HEK293T (cell line): ENCODE measurements around the gene PID1.

Experiments used
- CTCF ChIA-PET: fragments of 350-600 bp; formaldehyde crosslinking; extraction: SDS; loops from one replicate; lab custom pipeline; 2021; ENCODE audit warnings: antibody characterized with exemption, inconsistent platforms; lab: Yijun Ruan, JAX
- POLR2A ChIA-PET: fragments of 350-600 bp; formaldehyde crosslinking; extraction: SDS; loops from one replicate; lab custom pipeline; 2020; ENCODE audit warnings: antibody characterized with exemption, inconsistent platforms; lab: Yijun Ruan, JAX
- DNase-seq: peaks from one replicate; pipeline ENCODE4 v3.0.0; 2012; ENCODE audit warnings: mixed read lengths; ENCODE audit errors: extremely low spot score
- ARNT ChIP-seq: fragments of 450-650 bp; IDR thresholded peaks from 2 replicates; pipeline ENCODE4 v1.6.1; 2017; ENCODE audit warnings: mild to moderate bottlenecking
- BHLHE40 ChIP-seq: fragments of 450-650 bp; IDR thresholded peaks from 2 replicates; pipeline ENCODE4 v1.6.1; 2016; ENCODE audit warnings: mild to moderate bottlenecking, moderate library complexity, borderline replicate concordance
- CTBP1 ChIP-seq: fragments of 450-650 bp; IDR thresholded peaks from 2 replicates; pipeline ENCODE4 v1.6.1; 2016; ENCODE audit warnings: borderline replicate concordance
- ELF4 ChIP-seq: fragments of 450-650 bp; IDR thresholded peaks from 2 replicates; pipeline ENCODE4 v1.6.1; 2017; ENCODE audit warnings: antibody characterized with exemption
- FOXA1 ChIP-seq: fragments of 450-650 bp; IDR thresholded peaks from 2 replicates; pipeline ENCODE4 v1.6.1; 2016; ENCODE audit warnings: mild to moderate bottlenecking
- FOXK2 ChIP-seq: fragments of 450-650 bp; IDR thresholded peaks from 2 replicates; pipeline ENCODE4 v1.6.1; 2016; ENCODE audit warnings: mild to moderate bottlenecking
- FOXM1 ChIP-seq: fragments of 450-650 bp; IDR thresholded peaks from 2 replicates; pipeline ENCODE4 v1.6.1; 2017; ENCODE audit warnings: mild to moderate bottlenecking, borderline replicate concordance
- HDGF ChIP-seq: fragments of 450-650 bp; IDR thresholded peaks from 2 replicates; pipeline ENCODE4 v1.6.1; 2017; ENCODE audit warnings: antibody characterized with exemption, borderline replicate concordance
- L3MBTL2 ChIP-seq: fragments of 450-650 bp; conservative IDR thresholded peaks from 2 replicates; pipeline ENCODE4 v1.6.1; 2016; ENCODE audit warnings: mild to moderate bottlenecking
- LEF1 ChIP-seq: fragments of 450-650 bp; IDR thresholded peaks from 2 replicates; pipeline ENCODE4 v1.6.1; 2017; ENCODE audit warnings: mild to moderate bottlenecking, borderline replicate concordance
- NFRKB ChIP-seq: fragments of 450-650 bp; IDR thresholded peaks from 2 replicates; pipeline ENCODE4 v1.6.1; 2016; ENCODE audit warnings: mild to moderate bottlenecking, moderate library complexity
- PKNOX1 ChIP-seq: fragments of 450-650 bp; IDR thresholded peaks from 2 replicates; pipeline ENCODE4 v1.6.1; 2016
- SP1 ChIP-seq: fragments of 450-650 bp; IDR thresholded peaks from 2 replicates; pipeline ENCODE4 v1.6.1; 2017
- SUZ12 ChIP-seq: fragments of 450-650 bp; IDR thresholded peaks from 2 replicates; pipeline ENCODE4 v1.6.1; 2016; ENCODE audit warnings: mild to moderate bottlenecking
- TARDBP ChIP-seq: fragments of 450-650 bp; IDR thresholded peaks from 2 replicates; pipeline ENCODE4 v1.6.1; 2016
- ZNF384 ChIP-seq: fragments of 450-650 bp; IDR thresholded peaks from 2 replicates; pipeline ENCODE4 v1.6.1; 2016

The PID1 gene

GRCh38 chr2:229181641-229182040, 89.4 kb downstream of the PID1 start:
- no peak for DNase-seq
- ChIA-PET POLR2A (no interaction called here), CTCF (interaction anchor here (0.5 kb wide), 1 partner anchor 15 kb away, joined by 3 read pairs; no protein-coding TSS in a partner anchor)
- TF ChIP-seq ARNT, result no peak
- no peak for TF ChIP-seq LEF1
- TF ChIP-seq SP1, result no peak
- TF ChIP-seq HDGF, result no peak
- TF ChIP-seq ELF4, result no peak
- TF ChIP-seq SUZ12, result no peak
- TF ChIP-seq NFRKB, result no peak
- no peak for TF ChIP-seq TARDBP
- no peak for TF ChIP-seq L3MBTL2
- no peak for TF ChIP-seq FOXA1
- no peak for TF ChIP-seq PKNOX1
- TF ChIP-seq ZNF384, result no peak
- TF ChIP-seq FOXM1, result no peak
- no peak for TF ChIP-seq FOXK2
- no peak for TF ChIP-seq CTBP1
- TF ChIP-seq BHLHE40, result no peak

GRCh38 chr2:229180658-229181057, 90.4 kb downstream of the PID1 start:
- ChIA-PET CTCF (no interaction called here), POLR2A (no interaction called here)
- TF ChIP-seq PKNOX1 (no peak), FOXM1 (no peak), L3MBTL2 (no peak), LEF1 (no peak), BHLHE40 (no peak), FOXA1 (no peak), NFRKB (no peak), FOXK2 (no peak), ARNT (no peak), ZNF384 (no peak), TARDBP (no peak), SP1 (no peak), HDGF (no peak), CTBP1 (no peak), ELF4 (no peak), SUZ12 (no peak)
- DNase-seq, result no peak

GRCh38 chr2:229179628-229180027, 91.5 kb downstream of the PID1 start:
- CTCF ChIA-PET, result interaction anchor here (0.6 kb wide), 1 partner anchor 391 kb away, joined by 4 read pairs; no protein-coding TSS in a partner anchor
- no peak for DNase-seq
- POLR2A ChIA-PET, result no interaction called here
- TF ChIP-seq SUZ12 (no peak), SP1 (no peak), ARNT (no peak), ELF4 (no peak), LEF1 (no peak), BHLHE40 (no peak), HDGF (no peak)

- CTCF ChIA-PET, result no interaction called here
- POLR2A ChIA-PET, result no interaction called here
- DNase-seq, result no peak
- no peak for TF ChIP-seq BHLHE40
- no peak for TF ChIP-seq HDGF
- TF ChIP-seq FOXK2, result no peak
- TF ChIP-seq ZNF384, result no peak
- TF ChIP-seq PKNOX1, result no peak
- TF ChIP-seq SP1, result no peak
- TF ChIP-seq ELF4, result no peak
- no peak for TF ChIP-seq LEF1
- no peak for TF ChIP-seq NFRKB
- TF ChIP-seq ARNT, result no peak
- TF ChIP-seq CTBP1, result no peak
- no peak for TF ChIP-seq FOXA1
- TF ChIP-seq SUZ12, result no peak
- TF ChIP-seq FOXM1, result no peak
- no peak for TF ChIP-seq L3MBTL2
These were observed 92.4 kb downstream of the PID1 start for GRCh38 chr2:229178706-229179105.

GRCh38 chr2:229178117-229178516, 93.0 kb downstream of the PID1 start:
- ChIA-PET POLR2A (no interaction called here), CTCF (no interaction called here)
- TF ChIP-seq FOXA1 (no peak), ARNT (no peak), ZNF384 (no peak), HDGF (no peak), CTBP1 (no peak), BHLHE40 (no peak), SUZ12 (no peak), SP1 (no peak), LEF1 (no peak), PKNOX1 (no peak), ELF4 (no peak), FOXM1 (no peak), TARDBP (no peak), NFRKB (no peak), L3MBTL2 (no peak), FOXK2 (no peak)
- DNase-seq, result no peak

GRCh38 chr2:229176136-229176535, 95.0 kb downstream of the PID1 start:
- ChIA-PET CTCF (interaction anchor here (0.6 kb wide), 1 partner anchor 192 kb away, joined by 3 read pairs; no protein-coding TSS in a partner anchor), POLR2A (no interaction called here)
- no peak for DNase-seq
- TF ChIP-seq LEF1, result no peak
- no peak for TF ChIP-seq NFRKB
- TF ChIP-seq SP1, result no peak
- no peak for TF ChIP-seq FOXM1
- TF ChIP-seq HDGF, result no peak
- TF ChIP-seq ZNF384, result no peak
- TF ChIP-seq FOXA1, result no peak
- no peak for TF ChIP-seq ELF4
- no peak for TF ChIP-seq BHLHE40
- TF ChIP-seq SUZ12, result no peak
- TF ChIP-seq TARDBP, result no peak
- no peak for TF ChIP-seq L3MBTL2
- no peak for TF ChIP-seq CTBP1
- no peak for TF ChIP-seq ARNT
- TF ChIP-seq FOXK2, result no peak
- TF ChIP-seq PKNOX1, result no peak
